Hematopoietic multipotent progenitor cell treated with erythropoietin and hydrocortisone succinate and interleukin-3 and kit ligand, for 6 days (in vitro differentiated cells): ENCODE results near the gene CLEC4G.
"Not testable (repeated sequence)": the region's sequence is repeated elsewhere in the genome, so short reads cannot be mapped to it uniquely, and the experiment has no call there.

Source experiments
- DNase-seq: peaks from one replicate; pipeline ENCODE4 v3.0.0-alpha.2; 2015

Gene CLEC4G

GRCh38 chr19:7732045-7732444 is at the start of gene CLEC4G:
Gene CLEC4G, minus strand, starts transcription at chr19:7732110. Its CDS starts 8 bp downstream, at chr19:7732102.
- no peak for DNase-seq

GRCh38 chr19:7781157-7781556 is 49.2 kb upstream of the CLEC4G start:
- DNase-seq, result no peak

- no peak for DNase-seq
Measured at GRCh38 chr19:7779631-7780486, 47.9 kb upstream of the CLEC4G start.

- DNase-seq, result no peak
Measured at GRCh38 chr19:7778081-7778480, 46.2 kb upstream of the CLEC4G start.

GRCh38 chr19:7775761-7776160 is 43.9 kb upstream of the CLEC4G start:
- DNase-seq, result no peak

GRCh38 chr19:7773841-7774240 is 41.9 kb upstream of the CLEC4G start:
- DNase-seq, result no peak

GRCh38 chr19:7772752-7773291 is 40.9 kb upstream of the CLEC4G start:
- peak; percentile 56 for DNase-seq

- DNase-seq, result no peak
Measured at GRCh38 chr19:7771072-7771471, 39.2 kb upstream of the CLEC4G start.

- no peak for DNase-seq
Measured at GRCh38 chr19:7769171-7769570, 37.3 kb upstream of the CLEC4G start.

GRCh38 chr19:7767487-7767886 is 35.6 kb upstream of the CLEC4G start:
- no peak for DNase-seq

GRCh38 chr19:7766535-7766934 is 34.6 kb upstream of the CLEC4G start:
- no peak for DNase-seq

GRCh38 chr19:7765043-7765442 is 33.1 kb upstream of the CLEC4G start:
- DNase-seq, result not testable (repeated sequence)

- not testable (repeated sequence) for DNase-seq
Measured at GRCh38 chr19:7764157-7764556, 32.2 kb upstream of the CLEC4G start.

GRCh38 chr19:7763696-7764095 is 31.8 kb upstream of the CLEC4G start:
- DNase-seq, result no peak

- no peak for DNase-seq
Measured at GRCh38 chr19:7762719-7763293, 30.9 kb upstream of the CLEC4G start, which contains the start of gene CLEC4M. Gene CLEC4M, plus strand, starts transcription at chr19:7763243. Its CDS starts 24 bp downstream, at chr19:7763267.

GRCh38 chr19:7759156-7759555 is 27.2 kb upstream of the CLEC4G start:
- DNase-seq, result no peak

- no peak for DNase-seq
Measured at GRCh38 chr19:7757358-7757757, 25.4 kb upstream of the CLEC4G start.

GRCh38 chr19:7756258-7756657 is 24.3 kb upstream of the CLEC4G start:
- DNase-seq, result no peak

- no peak for DNase-seq
Measured at GRCh38 chr19:7751157-7751783, 19.4 kb upstream of the CLEC4G start.

GRCh38 chr19:7748756-7749155 is 16.8 kb upstream of the CLEC4G start:
- peak; percentile 36 for DNase-seq

GRCh38 chr19:7748171-7748570 is 16.3 kb upstream of the CLEC4G start:
- no peak for DNase-seq

GRCh38 chr19:7746903-7747884 is 15.3 kb upstream of the CLEC4G start, which contains the start of gene CD209:
Gene CD209, minus strand, starts transcription at chr19:7747534. Its CDS starts 23 bp downstream, at chr19:7747511.
- no peak for DNase-seq
